SK-N-SH treated with all-trans-retinoic acid at 6 μM for 48 hours (cell line): ENCODE data around the gene MAP4K4.

ENCODE experiments used
- ATAC-seq: fragments of 200-7000 bp; cut with Tn5 transposase; 3 replicates; pipeline ENCODE4 v1.9.1; 2020; ENCODE audit warnings: mild to moderate bottlenecking, moderate library complexity
- ARNTL ChIP-seq: fragments of 450-650 bp; formaldehyde crosslinking; IDR thresholded peaks from 2 replicates; pipeline ENCODE4 v1.5.0; 2020; ENCODE audit warnings: low read depth, mild to moderate bottlenecking, moderate library complexity, borderline replicate concordance
- BACH2 ChIP-seq: fragments of 250-450 bp; sonication (Bioruptor Pico); IDR thresholded peaks from 2 replicates; pipeline ENCODE4 v1.9.0; 2021; ENCODE audit warnings: mild to moderate bottlenecking, borderline replicate concordance
- CSDC2 ChIP-seq: fragments of 250-450 bp; sonication (Bioruptor Pico); IDR thresholded peaks from 2 replicates; pipeline ENCODE4 v1.5.0; 2020; ENCODE audit warnings: mild to moderate bottlenecking, moderate library complexity
- CSRNP3 ChIP-seq: fragments of 250-450 bp; sonication (Bioruptor Pico); IDR thresholded peaks from 2 replicates; pipeline ENCODE4 v1.5.1; 2021; ENCODE audit warnings: mild to moderate bottlenecking, moderate library complexity
- ESRRG ChIP-seq: fragments of 250-450 bp; sonication (Bioruptor Pico); IDR thresholded peaks from 2 replicates; pipeline ENCODE4 v1.6.1; 2021; ENCODE audit warnings: mild to moderate bottlenecking
- GLIS3 ChIP-seq: fragments of 250-450 bp; sonication (Bioruptor Pico); IDR thresholded peaks from 2 replicates; pipeline ENCODE4 v1.5.0; 2020; ENCODE audit warnings: mild to moderate bottlenecking, moderate library complexity
- ISL1 ChIP-seq: fragments of 250-450 bp; sonication (Bioruptor Pico); IDR thresholded peaks from 2 replicates; pipeline ENCODE4 v2.1.2; 2022; ENCODE audit warnings: mild to moderate bottlenecking, moderate library complexity
- OSR1 ChIP-seq: fragments of 250-450 bp; sonication (Bioruptor Pico); IDR thresholded peaks from 2 replicates; pipeline ENCODE4 v1.8.0; 2022; ENCODE audit warnings: moderate library complexity, mild to moderate bottlenecking, inconsistent platforms
- PATZ1 ChIP-seq: fragments of 250-450 bp; sonication (Bioruptor Pico); IDR thresholded peaks from 2 replicates; pipeline ENCODE4 v1.8.0; 2020; ENCODE audit warnings: mild to moderate bottlenecking, moderate library complexity, borderline replicate concordance
- POU6F1 ChIP-seq: fragments of 250-450 bp; sonication (Bioruptor Pico); IDR thresholded peaks from 2 replicates; pipeline ENCODE4 v1.8.0; 2021; ENCODE audit warnings: low read depth, mild to moderate bottlenecking, moderate library complexity, borderline replicate concordance
- PPARA ChIP-seq: fragments of 250-450 bp; sonication (Bioruptor Pico); IDR thresholded peaks from 2 replicates; pipeline ENCODE4 v1.5.0; 2020; ENCODE audit warnings: mild to moderate bottlenecking, borderline replicate concordance
- RARB ChIP-seq: fragments of 250-450 bp; sonication (Bioruptor Pico); IDR thresholded peaks from 2 replicates; pipeline ENCODE4 v1.8.0; 2021; ENCODE audit warnings: mild to moderate bottlenecking, moderate library complexity
- SNAI2 ChIP-seq: fragments of 250-450 bp; sonication (Bioruptor Pico); IDR thresholded peaks from 2 replicates; pipeline ENCODE4 v1.5.0; 2020; ENCODE audit warnings: mild to moderate bottlenecking, moderate library complexity
- TCF4 ChIP-seq: fragments of 250-450 bp; sonication (Bioruptor Pico); IDR thresholded peaks from 2 replicates; pipeline ENCODE4 v1.8.0; 2021; ENCODE audit warnings: mild to moderate bottlenecking, moderate library complexity, borderline replicate concordance
- ZC3H10 ChIP-seq: fragments of 250-450 bp; sonication (Bioruptor Pico); IDR thresholded peaks from 2 replicates; pipeline ENCODE4 v1.5.1; 2021; ENCODE audit warnings: mild to moderate bottlenecking, moderate library complexity
- ZFP3 ChIP-seq: fragments of 250-450 bp; sonication (Bioruptor Pico); IDR thresholded peaks from 2 replicates; pipeline ENCODE4 v1.5.0; 2020; ENCODE audit warnings: mild to moderate bottlenecking, moderate library complexity
- ZFP30 ChIP-seq: fragments of 450-650 bp; formaldehyde crosslinking; IDR thresholded peaks from 2 replicates; pipeline ENCODE4 v1.5.0; 2022; ENCODE audit warnings: mild to moderate bottlenecking, moderate library complexity
- ZNF565 ChIP-seq: fragments of 450-650 bp; formaldehyde crosslinking; conservative IDR thresholded peaks from 2 replicates; pipeline ENCODE4 v1.5.0; 2020; ENCODE audit warnings: low read depth, mild to moderate bottlenecking, moderate library complexity
- ZNF70 ChIP-seq: fragments of 450-650 bp; formaldehyde crosslinking; IDR thresholded peaks from 2 replicates; pipeline ENCODE4 v1.5.0; 2020; ENCODE audit warnings: mild to moderate bottlenecking, moderate library complexity
- ZNF8 ChIP-seq: fragments of 450-650 bp; formaldehyde crosslinking; IDR thresholded peaks from 2 replicates; pipeline ENCODE4 v1.5.0; 2020; ENCODE audit warnings: mild to moderate bottlenecking, moderate library complexity
- TF ChIP-seq, protein P1 (sequence below): fragments of 250-450 bp; sonication (Bioruptor Pico); IDR thresholded peaks from 2 replicates; pipeline ENCODE4 v1.5.0; 2020; ENCODE audit warnings: mild to moderate bottlenecking, moderate library complexity
- TF ChIP-seq, protein P2 (sequence below): fragments of 250-450 bp; sonication (Bioruptor Pico); IDR thresholded peaks from 2 replicates; pipeline ENCODE4 v1.5.1; 2020; ENCODE audit warnings: low read depth, mild to moderate bottlenecking, moderate library complexity

Gene MAP4K4

GRCh38 chr2:101817481-101817880, 120.0 kb downstream of the MAP4K4 start:
- TF ChIP-seq PPARA (CRISPR knock-in tag) (no peak), OSR1 (no peak), ZNF70 (CRISPR knock-in tag) (no peak), SNAI2 (CRISPR knock-in tag) (no peak), ARNTL (CRISPR knock-in tag) (no peak), ESRRG (CRISPR knock-in tag) (no peak), GLIS3 (CRISPR knock-in tag) (no peak), CSDC2 (CRISPR knock-in tag) (no peak), ZNF565 (CRISPR knock-in tag) (no peak), TCF4 (CRISPR knock-in tag) (no peak), POU6F1 (no peak)
- TF ChIP-seq, protein P1, sequence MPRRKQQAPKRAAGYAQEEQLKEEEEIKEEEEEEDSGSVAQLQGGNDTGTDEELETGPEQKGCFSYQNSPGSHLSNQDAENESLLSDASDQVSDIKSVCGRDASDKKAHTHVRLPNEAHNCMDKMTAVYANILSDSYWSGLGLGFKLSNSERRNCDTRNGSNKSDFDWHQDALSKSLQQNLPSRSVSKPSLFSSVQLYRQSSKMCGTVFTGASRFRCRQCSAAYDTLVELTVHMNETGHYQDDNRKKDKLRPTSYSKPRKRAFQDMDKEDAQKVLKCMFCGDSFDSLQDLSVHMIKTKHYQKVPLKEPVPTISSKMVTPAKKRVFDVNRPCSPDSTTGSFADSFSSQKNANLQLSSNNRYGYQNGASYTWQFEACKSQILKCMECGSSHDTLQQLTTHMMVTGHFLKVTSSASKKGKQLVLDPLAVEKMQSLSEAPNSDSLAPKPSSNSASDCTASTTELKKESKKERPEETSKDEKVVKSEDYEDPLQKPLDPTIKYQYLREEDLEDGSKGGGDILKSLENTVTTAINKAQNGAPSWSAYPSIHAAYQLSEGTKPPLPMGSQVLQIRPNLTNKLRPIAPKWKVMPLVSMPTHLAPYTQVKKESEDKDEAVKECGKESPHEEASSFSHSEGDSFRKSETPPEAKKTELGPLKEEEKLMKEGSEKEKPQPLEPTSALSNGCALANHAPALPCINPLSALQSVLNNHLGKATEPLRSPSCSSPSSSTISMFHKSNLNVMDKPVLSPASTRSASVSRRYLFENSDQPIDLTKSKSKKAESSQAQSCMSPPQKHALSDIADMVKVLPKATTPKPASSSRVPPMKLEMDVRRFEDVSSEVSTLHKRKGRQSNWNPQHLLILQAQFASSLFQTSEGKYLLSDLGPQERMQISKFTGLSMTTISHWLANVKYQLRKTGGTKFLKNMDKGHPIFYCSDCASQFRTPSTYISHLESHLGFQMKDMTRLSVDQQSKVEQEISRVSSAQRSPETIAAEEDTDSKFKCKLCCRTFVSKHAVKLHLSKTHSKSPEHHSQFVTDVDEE (CRISPR knock-in tag): no peak
- ATAC-seq: no peak

DNA sequence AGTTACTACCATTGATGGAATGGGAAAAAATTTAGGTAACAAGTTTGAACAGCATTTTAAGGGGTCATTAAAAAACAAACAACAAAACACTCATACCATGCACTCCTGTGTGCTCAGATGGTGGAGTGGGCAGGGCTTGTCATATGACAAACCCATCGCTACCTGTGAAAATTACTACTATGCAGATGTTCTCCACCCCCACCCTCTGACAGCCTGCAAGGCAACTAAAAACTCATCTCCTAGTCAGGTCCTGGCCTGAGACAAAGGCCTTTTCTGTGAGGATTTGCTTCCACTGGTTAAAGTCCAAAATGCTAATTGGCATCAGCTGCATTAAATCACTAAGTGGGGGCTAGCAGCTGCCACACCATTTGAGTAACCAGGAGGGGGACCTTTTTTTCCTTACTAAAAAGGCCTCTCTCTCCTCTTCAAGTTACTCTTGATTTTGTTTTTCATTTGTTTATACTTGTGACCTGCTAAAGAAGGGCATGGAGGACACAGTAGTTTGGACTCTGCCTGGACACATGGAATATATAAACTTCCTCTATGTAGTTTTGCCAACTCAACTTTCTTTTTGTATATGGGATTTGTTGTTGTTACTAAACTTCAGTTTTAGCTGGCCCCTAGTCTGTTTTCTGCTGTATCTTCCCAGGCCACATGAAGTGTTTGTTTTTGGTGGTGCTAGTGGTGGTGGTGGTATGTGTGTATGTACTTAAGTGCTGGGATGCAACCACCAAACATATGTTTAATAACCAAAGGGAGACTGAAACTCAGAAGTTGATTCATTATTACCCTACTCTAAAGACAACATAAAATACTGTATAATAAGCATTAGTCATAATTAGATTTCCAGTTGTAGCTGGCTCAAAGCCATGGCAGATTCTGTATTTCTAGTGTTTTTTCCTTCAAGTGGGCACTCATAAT, 121.3 kb downstream of the MAP4K4 start:
- peak; percentile 61 for ATAC-seq
- TF ChIP-seq ISL1 (CRISPR knock-in tag) (peak; percentile 76), TCF4 (CRISPR knock-in tag) (no peak)

GRCh38 chr2:101820519-101820918, 123.0 kb downstream of the MAP4K4 start:
- ATAC-seq: peak; percentile 63
- TF ChIP-seq PPARA (CRISPR knock-in tag) (no peak), RARB (CRISPR knock-in tag) (no peak), CSRNP3 (CRISPR knock-in tag) (no peak), PATZ1 (CRISPR knock-in tag) (no peak), ISL1 (CRISPR knock-in tag) (no peak), ZFP3 (CRISPR knock-in tag) (no peak), POU6F1 (no peak), ZC3H10 (CRISPR knock-in tag) (no peak), BACH2 (CRISPR knock-in tag) (no peak), SNAI2 (CRISPR knock-in tag) (no peak), GLIS3 (CRISPR knock-in tag) (no peak), ZFP30 (no peak), ZNF8 (CRISPR knock-in tag) (no peak), ZNF70 (CRISPR knock-in tag) (no peak), ZNF565 (CRISPR knock-in tag) (no peak), ESRRG (CRISPR knock-in tag) (no peak), CSDC2 (CRISPR knock-in tag) (no peak)
- TF ChIP-seq, protein P1 (CRISPR knock-in tag): no peak
- TF ChIP-seq, protein P2, sequence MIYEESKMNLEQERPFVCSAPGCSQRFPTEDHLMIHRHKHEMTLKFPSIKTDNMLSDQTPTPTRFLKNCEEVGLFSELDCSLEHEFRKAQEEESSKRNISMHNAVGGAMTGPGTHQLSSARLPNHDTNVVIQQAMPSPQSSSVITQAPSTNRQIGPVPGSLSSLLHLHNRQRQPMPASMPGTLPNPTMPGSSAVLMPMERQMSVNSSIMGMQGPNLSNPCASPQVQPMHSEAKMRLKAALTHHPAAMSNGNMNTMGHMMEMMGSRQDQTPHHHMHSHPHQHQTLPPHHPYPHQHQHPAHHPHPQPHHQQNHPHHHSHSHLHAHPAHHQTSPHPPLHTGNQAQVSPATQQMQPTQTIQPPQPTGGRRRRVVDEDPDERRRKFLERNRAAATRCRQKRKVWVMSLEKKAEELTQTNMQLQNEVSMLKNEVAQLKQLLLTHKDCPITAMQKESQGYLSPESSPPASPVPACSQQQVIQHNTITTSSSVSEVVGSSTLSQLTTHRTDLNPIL (CRISPR knock-in tag): no peak
